Lung microvascular endothelial cell (primary cell): ENCODE data around the gene PTDSS2. TPM values are rescaled to one million over a fixed set of nuclear protein-coding genes. Genes with fewer than 3 reads are reported as not detected.

Experiments
- DNase-seq, 2 donors: peaks; one replicate each; pipeline versions ENCODE4 v3.0.0 to v3.0.0-alpha.2; 2010; ENCODE audit warnings: low read depth in 2 of 2
- total RNA-seq: library from RNA; depleted of rRNA; stranded (reverse); fragments of >200 nt; gene quantifications from 2 replicates; pipeline ENCODE4 v1.2.1, GENCODE V29; 2014

PTDSS2 gene
- total RNA-seq, 1 donor from 2014 or later, result 31.7 TPM

GRCh38 chr11:530960-531831 is 81.1 kb downstream of the PTDSS2 start:
- DNase-seq, result no peak

- no peak for DNase-seq
These were observed 81.9 kb downstream of the PTDSS2 start for GRCh38 chr11:531919-532526.

GRCh38 chr11:532527-532985 is 82.5 kb downstream of the PTDSS2 start:
- DNase-seq, result no peak

GRCh38 chr11:532986-533585 is 83.0 kb downstream of the PTDSS2 start:
- DNase-seq, result no peak

- no peak for DNase-seq
These were observed 83.7 kb downstream of the PTDSS2 start for GRCh38 chr11:533586-534395.

GRCh38 chr11:534396-535209 is 84.5 kb downstream of the PTDSS2 start:
- DNase-seq, result peak; percentile 46 to 47

GRCh38 chr11:535210-535518 is 85.1 kb downstream of the PTDSS2 start:
- DNase-seq, result no peak

- peak; percentile 96 to 97 for DNase-seq
These were observed 85.7 kb downstream of the PTDSS2 start, which contains the start of gene HRAS for GRCh38 chr11:535519-536454. Gene HRAS (minus strand): TSS chr11:535576.

GRCh38 chr11:536841-537621 is 87.0 kb downstream of the PTDSS2 start, which contains the start of gene LRRC56:
Gene LRRC56 (plus strand): TSS chr11:537527. CDS start chr11:540685, 3,158 bp downstream.
- peak; percentile 67 to 81 for DNase-seq

- no peak for DNase-seq
These were observed 87.7 kb downstream of the PTDSS2 start for GRCh38 chr11:537622-538430.

GRCh38 chr11:538431-539051 is 88.5 kb downstream of the PTDSS2 start:
- DNase-seq, result no peak

GRCh38 chr11:539971-540481 is 89.9 kb downstream of the PTDSS2 start:
- no peak for DNase-seq

Other genes starting within 250 kb of the PTDSS2 start
- 8.9 and 11.3 TPM in 2 replicates for gene BET1L, start 242.9 kb upstream of the PTDSS2 start, total RNA-seq
- gene RIC8A, start 242.6 kb upstream of the PTDSS2 start, total RNA-seq, result 122 and 160 TPM in 2 replicates
- 6.0 and 6.8 TPM in 2 replicates for gene SIRT3, start 213.9 kb upstream of the PTDSS2 start, total RNA-seq
- 141 and 161 TPM in 2 replicates for gene PSMD13, start 213.3 kb upstream of the PTDSS2 start, total RNA-seq
- gene NLRP6, start 171.9 kb upstream of the PTDSS2 start, total RNA-seq, result not detected in 2 replicates
- gene PGGHG, start 161.2 kb upstream of the PTDSS2 start, total RNA-seq, result 7.6 and 10.1 TPM in 2 replicates
- gene IFITM5, start 150.8 kb upstream of the PTDSS2 start, total RNA-seq, result not detected in 2 replicates
- 32.1 and 71.9 TPM in 2 replicates for gene IFITM2, start 142.5 kb upstream of the PTDSS2 start, total RNA-seq
- gene IFITM1, start 136.2 kb upstream of the PTDSS2 start, total RNA-seq, result 0.20 and 0.87 TPM in 2 replicates
- gene IFITM3, start 129.4 kb upstream of the PTDSS2 start, total RNA-seq, result 37.3 and 51.6 TPM in 2 replicates
- gene B4GALNT4, start 80.8 kb upstream of the PTDSS2 start, total RNA-seq, result 0.20 and 0.65 TPM in 2 replicates
- 0.22 and 0.40 TPM in 2 replicates for gene PKP3, start 56.1 kb upstream of the PTDSS2 start, total RNA-seq
- 32.9 and 35.7 TPM in 2 replicates for gene SIGIRR, start 35.3 kb upstream of the PTDSS2 start, total RNA-seq
- gene ANO9, start 8.3 kb upstream of the PTDSS2 start, total RNA-seq, result 0.44 and 0.99 TPM in 2 replicates
- 165 and 169 TPM in 2 replicates for gene RNH1, start 57.0 kb downstream of the PTDSS2 start, total RNA-seq
- gene HRAS, start 85.3 kb downstream of the PTDSS2 start, total RNA-seq, result 45.4 and 47.3 TPM in 2 replicates
- 0.22 and 0.60 TPM in 2 replicates for gene LRRC56, start 87.2 kb downstream of the PTDSS2 start, total RNA-seq
- 1.1 and 1.4 TPM in 2 replicates for gene LMNTD2, start 110.5 kb downstream of the PTDSS2 start, total RNA-seq
- 13.5 and 18.1 TPM in 2 replicates for gene RASSF7, start 110.7 kb downstream of the PTDSS2 start, total RNA-seq
- 11.6 and 16.9 TPM in 2 replicates for gene PHRF1, start 126.2 kb downstream of the PTDSS2 start, total RNA-seq
- gene IRF7, start 165.7 kb downstream of the PTDSS2 start, total RNA-seq, result 7.6 and 10.9 TPM in 2 replicates
- not detected in 2 replicates for gene CDHR5, start 174.7 kb downstream of the PTDSS2 start, total RNA-seq
- not detected in 2 replicates for gene SCT, start 176.9 kb downstream of the PTDSS2 start, total RNA-seq
- gene DRD4, start 187.0 kb downstream of the PTDSS2 start, total RNA-seq, result not detected in 2 replicates
- gene DEAF1, start 244.9 kb downstream of the PTDSS2 start, total RNA-seq, result 26.8 and 27.4 TPM in 2 replicates
- gene TMEM80, start 245.5 kb downstream of the PTDSS2 start, total RNA-seq, result 4.8 and 8.5 TPM in 2 replicates